Ishikawa (cell line): ENCODE data around the gene DENND4A.

Experiments used
- CREB1 ChIP-seq: IDR thresholded peaks from 2 replicates; pipeline ENCODE4 v1.6.1; 2012; ENCODE audit warnings: low read depth
- EGR1 ChIP-seq: IDR thresholded peaks from 2 replicates; pipeline ENCODE4 v1.6.1; 2012
- EP300 ChIP-seq: IDR thresholded peaks from 2 replicates; pipeline ENCODE4 v1.6.1; 2012; ENCODE audit warnings: borderline replicate concordance
- REST ChIP-seq: IDR thresholded peaks from 2 replicates; pipeline ENCODE4 v1.6.1; 2012; ENCODE audit warnings: low read depth, mild to moderate bottlenecking
- TEAD4 ChIP-seq: IDR thresholded peaks from 2 replicates; pipeline ENCODE4 v1.6.1; 2012
- YY1 ChIP-seq: IDR thresholded peaks from 2 replicates; pipeline ENCODE4 v1.6.1; 2012; ENCODE audit warnings: low read depth
- TF ChIP-seq, protein P1 (sequence below): IDR thresholded peaks from 2 replicates; pipeline ENCODE4 v1.6.1; 2012

DNA sequence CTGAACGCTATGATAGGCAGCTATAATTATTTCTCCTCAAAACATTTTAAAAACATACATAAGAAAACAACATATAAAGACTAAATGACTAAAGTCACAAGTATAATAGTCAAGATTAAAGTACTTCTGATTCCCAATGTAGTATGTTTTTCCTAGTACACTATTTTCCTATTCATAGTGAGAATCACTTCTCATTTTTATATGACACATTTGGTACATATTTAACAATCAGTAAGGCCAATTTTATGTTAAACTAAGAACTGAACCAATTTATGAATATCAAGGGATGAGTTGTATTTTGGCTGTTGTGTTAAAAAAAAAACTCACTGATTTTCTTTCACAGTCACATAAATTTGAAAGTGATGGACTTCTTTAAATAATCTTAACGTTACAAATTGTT, 79.7 kb downstream of the DENND4A start:
- TF ChIP-seq EGR1 (no peak), EP300 (no peak), YY1 (no peak), TEAD4 (no peak), CREB1 (no peak), REST (no peak)
- TF ChIP-seq, protein P1, sequence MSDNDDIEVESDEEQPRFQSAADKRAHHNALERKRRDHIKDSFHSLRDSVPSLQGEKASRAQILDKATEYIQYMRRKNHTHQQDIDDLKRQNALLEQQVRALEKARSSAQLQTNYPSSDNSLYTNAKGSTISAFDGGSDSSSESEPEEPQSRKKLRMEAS: no peak
